Cerebellar nuclear complex (tissue), 1 donor: ENCODE measurements around the gene PDCL2.
"Not testable (repeated sequence)": the region's sequence is repeated elsewhere in the genome, so short reads cannot be mapped to it uniquely, and the experiment has no call there.

Experiments
- DNase-seq, 2 experiments: peaks; one replicate each; lab custom pipeline; 2025; lab: John Stamatoyannopoulos, UW

The PDCL2 gene

DNA sequence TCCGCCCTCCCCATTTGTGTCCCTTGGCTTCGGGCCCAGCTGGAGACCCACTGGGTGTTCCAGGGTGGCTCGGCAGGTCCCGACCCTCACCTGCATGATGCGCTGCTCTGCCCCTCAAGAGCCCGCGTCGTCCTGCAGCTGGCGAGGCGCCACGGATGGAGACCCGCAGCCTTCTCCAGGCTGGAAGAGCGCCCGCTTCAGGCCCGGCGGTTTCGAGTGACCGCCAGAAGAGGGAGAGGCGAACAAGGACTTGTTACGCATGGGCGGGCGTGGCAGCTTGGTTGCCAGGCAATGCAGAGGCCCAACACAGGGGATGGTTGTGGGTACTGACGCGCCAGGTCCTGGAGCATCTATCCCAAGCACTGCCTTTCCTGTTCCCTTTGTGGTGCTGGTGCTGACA lies at the start of gene PDCL2:
Gene PDCL2 (minus strand): TSS at position 232 of the 400 bp plus-strand sequence. CDS start 136 bp downstream, at position 96.
- no peak for DNase-seq

- no peak for DNase-seq
These were observed 45.3 kb upstream of the PDCL2 start for GRCh38 chr4:55637272-55637820.

DNA sequence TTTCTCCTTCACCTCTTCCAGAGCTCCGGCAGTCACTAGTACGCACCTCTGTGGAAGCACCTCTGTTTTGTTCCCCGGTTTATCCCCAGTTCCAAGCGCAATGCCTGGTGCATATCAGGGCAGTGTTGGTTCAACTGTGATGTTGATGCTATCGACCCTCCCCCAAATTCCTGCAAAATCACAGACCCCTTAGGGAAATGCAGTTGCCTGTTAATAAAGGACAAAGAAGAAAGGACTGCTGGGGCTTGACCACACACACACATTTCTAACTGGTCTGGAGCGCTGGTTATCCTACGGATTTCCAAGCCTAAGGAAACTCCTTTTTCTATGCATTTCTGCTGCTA lies 44.6 kb upstream of the PDCL2 start:
- DNase-seq = no peak

- DNase-seq = no peak
These were observed 44.0 kb upstream of the PDCL2 start, which contains the start of gene NMU for GRCh38 chr4:55635741-55636655. Gene NMU (minus strand): TSS chr4:55636298. CDS start chr4:55636192, 106 bp downstream.

- no peak for DNase-seq
These were observed 43.2 kb upstream of the PDCL2 start for GRCh38 chr4:55635282-55635681.

DNA sequence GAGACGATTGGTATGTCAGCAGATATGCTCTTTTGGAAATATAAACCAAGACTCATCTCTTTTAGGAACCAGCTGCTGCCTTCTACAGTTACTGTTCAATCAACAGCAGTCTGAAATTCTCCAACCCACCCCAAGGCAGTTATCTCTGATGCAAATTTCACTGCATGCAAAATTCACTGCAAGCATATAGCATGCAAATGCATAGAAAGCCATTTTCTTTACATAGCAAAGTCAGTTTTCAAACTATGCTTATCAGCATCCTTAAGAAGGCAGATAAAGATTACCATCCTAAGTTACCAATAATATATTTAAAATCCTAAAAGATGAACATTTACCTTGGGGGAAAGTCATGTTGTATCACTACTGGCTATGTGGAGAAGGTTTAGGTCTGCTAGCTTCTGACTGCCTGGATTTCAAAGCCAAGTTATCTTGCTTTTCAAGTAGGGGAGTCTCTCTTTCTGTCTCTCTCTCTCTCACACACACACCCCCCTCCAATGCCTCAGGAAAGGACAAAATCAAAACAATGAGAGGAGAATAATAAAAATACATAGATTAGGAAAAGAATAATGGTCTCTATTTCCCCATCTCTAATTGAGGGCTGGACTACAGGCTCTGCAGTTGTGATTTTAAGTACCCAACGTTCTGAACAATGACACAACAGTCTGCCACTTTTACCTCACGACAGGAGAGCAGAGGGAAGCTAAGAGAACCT lies 42.5 kb upstream of the PDCL2 start:
- DNase-seq = no peak

GRCh38 chr4:55633903-55634302 lies 41.9 kb upstream of the PDCL2 start:
- DNase-seq = no peak

- DNase-seq = no peak
These were observed 33.8 kb upstream of the PDCL2 start for GRCh38 chr4:55625835-55626234.

DNA sequence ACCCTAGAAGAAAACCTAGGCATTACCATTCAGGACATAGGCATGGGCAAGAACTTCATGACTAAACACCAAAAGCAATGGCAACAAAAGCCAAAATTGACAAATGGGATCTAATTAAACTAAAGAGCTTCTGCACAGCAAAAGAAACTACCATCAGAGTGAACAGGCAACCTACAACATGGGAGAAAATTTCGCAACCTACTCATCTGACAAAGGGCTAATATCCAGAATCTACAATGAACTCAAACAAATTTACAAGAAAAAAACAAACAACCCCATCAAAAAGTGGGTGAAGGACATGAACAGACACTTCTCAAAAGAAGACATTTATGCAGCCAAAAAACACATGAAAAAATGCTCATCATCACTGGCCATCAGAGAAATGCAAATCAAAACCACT lies 32.0 kb upstream of the PDCL2 start:
- not testable (repeated sequence) for DNase-seq

DNA sequence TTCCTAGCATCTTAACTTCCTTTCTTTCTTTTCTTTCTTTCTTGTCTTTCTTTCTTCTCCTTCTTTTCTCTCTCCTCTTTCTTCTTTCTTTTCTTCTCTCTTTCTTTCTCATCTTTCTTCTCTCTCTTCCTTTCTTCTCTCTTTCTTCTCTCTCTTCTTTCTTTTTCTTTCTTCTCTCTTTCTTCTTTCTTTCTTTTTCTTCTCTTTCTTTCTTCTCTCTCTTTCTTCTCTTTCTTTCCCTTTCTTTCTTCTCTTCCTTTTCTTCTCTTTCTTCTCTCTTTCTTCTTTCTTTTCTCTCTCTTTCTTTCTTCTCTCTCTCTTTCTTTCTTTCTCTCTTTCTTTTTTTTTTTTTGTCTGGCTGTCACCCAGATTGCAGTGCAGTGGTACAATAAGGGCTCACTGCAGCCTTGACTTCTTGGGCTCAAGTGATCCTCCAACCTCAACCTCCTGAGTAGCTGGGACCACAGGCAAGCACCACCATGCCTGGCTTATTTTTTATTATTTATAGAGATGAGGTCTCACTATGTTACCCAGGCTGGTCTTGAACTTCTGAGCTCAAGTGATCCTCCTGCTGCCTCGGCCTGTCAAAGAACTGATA lies 26.6 kb upstream of the PDCL2 start:
- no peak for DNase-seq

DNA sequence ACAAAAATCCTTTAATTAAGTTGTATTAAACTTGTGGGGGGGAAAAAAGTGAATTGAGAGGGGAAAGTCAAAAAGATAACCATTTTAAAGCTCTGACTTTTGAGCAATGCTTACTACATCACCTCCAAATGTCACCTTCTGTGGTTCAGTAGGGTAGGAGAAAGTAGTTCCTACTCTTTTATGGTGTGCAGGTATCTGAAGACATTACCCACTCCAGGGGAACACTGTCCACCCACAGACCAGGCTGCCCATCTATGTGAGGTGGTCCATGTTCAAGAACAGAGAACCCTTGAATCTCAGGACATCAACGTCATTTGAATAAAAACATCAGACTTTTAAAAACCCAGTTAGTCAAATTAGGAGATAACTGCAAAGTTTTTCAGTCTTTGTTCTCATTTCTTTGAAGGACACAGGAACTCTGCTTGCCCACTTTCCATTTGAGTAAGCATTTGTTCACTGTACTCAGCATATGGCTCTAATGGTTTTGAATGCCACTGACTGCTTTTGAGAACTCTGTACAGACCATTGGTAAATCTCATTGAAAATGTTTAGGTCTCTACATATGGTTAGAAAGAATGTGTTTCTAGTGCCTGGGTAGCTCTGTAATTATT lies 25.6 kb upstream of the PDCL2 start:
- no peak for DNase-seq

DNA sequence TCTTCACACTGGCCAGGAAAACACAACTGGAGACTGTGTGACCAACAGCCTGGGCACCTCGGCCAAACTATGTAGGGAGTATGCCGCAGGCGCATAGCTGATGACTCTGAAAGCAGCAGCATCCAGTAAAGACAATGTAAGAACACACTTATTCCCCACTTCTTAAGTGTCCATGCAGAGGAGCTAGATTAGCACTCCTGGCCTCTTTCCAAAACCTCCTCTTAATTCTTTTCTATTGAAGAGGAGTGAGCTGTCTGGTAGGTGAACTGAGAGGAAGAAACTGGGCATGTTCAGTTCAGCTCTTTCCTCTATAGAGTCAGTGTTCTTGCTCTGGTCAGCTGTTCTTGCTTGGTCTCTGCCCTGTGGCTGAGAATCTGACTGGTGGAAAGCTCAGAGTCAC lies 23.0 kb upstream of the PDCL2 start:
- no peak for DNase-seq

GRCh38 chr4:55613621-55614020 lies 21.6 kb upstream of the PDCL2 start:
- DNase-seq = no peak

DNA sequence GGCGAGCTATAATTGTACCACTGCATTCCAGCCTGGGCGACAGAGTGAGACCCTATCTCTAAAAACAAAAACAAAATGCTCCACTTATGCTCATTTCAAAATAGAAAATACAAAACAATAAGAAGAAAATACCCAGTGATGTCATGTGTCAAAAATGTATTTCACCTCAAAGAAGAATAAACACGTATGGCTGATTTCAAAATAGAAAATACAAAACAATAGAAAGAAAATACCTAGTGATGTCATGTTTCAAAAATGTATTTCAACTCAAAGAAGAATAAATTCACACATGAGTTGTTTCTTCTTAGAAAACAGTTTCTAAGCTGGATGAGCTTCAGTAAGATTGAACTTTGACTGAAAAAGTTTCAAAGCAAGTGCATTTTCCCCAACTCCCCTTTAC lies 20.3 kb upstream of the PDCL2 start:
- DNase-seq = no peak

DNA sequence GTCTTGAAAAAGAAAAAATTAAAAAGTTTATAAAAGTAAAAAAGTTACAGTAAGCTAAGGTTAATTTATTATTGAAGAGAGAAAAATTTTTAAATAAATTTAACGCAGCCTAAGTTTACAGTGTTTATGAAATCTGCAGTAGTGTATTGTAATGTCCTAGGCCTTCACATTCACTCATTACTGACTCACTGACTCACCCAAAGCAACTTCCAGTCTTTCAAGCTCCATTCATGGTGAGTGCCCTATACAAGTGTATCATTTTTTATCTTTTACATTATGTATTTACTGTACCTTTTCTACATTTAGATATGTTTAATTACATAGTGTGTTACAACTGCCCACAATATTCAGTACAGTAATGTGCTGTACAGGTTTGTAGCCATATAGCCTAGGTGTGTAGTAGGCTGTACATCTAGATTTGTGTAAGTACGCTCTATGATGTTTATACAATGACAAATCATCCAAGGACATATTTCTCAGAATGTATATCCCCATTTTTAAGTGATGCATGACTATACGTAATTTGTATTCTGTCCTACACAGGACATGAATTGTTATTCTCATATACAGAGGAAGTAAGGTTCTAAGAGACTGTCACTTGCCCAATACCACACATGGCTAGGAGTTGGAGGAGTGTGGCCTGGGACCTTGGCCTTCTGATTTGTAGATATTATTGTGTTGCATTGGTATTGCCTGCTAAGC lies 19.5 kb upstream of the PDCL2 start:
- DNase-seq = no peak

DNA sequence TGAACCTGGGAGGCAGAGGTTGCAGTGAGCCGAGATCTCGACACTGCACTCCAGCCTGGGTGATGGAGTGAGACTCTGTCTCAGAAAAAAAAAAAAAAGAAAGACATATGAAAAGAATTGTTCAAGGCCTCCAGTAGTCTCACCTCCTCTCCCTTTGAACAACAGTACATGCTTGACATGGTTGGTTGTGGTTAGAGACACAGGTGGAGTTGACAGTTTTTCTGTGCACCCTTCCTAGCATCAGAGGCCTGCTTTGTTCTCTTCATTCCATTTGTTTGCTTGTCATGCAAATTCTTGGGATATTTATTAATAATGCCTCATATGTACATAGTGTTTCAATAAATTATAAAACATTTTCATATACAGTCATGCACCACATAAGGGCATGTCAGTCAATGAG lies 18.3 kb upstream of the PDCL2 start:
- no peak for DNase-seq

- no peak for DNase-seq
These were observed 17.4 kb upstream of the PDCL2 start for GRCh38 chr4:55609393-55609866.

- no peak for DNase-seq
These were observed 16.5 kb upstream of the PDCL2 start for GRCh38 chr4:55608591-55608990.

GRCh38 chr4:55604996-55605395 lies 13.0 kb upstream of the PDCL2 start:
- DNase-seq = no peak

DNA sequence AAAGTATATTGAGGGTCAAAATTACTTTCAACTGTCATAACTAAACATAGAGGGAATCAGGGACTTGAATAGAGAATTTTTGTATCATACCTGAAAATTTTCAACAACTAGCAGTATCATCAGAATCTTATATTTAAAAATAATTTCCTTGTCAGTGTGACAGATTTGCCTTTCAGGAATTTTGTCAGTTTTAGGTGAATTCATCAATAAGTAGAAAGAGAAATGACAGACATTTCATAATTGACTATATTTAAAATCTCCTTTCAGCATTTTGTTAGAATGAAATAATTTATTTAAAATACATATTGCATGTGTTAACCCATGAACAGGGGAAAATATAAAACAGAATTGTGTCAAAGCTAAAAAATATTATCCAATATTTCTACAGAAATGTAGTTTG lies 8.6 kb upstream of the PDCL2 start:
- DNase-seq = no peak

DNA sequence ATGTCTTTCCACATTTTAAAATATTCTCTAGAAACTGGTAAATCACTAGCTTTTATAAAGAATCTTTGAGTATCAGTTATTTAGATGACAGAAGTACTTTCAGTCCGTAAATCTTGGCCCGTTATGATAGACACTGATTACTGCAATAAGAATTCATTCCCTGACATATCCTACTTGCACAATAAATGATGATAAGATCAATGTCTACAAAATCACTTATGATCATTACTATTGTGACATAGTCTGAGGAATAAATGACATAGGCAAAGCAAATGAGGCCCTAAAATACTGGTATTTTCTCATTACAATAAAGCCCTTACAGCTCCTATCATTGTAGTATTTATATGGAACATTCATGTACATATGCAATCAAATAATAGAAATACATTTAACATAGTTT lies 6.6 kb upstream of the PDCL2 start:
- no peak for DNase-seq
